GM21786 (cell line): ENCODE data around the gene ANAPC4.
A peak's percentile ranks its signal among the peaks of the same experiment; 100 is the strongest.
"Not testable (repeated sequence)": the region's sequence is repeated elsewhere in the genome, so short reads cannot be mapped to it uniquely, and the experiment has no call there.

ENCODE experiments used
- ATAC-seq: cut with Tn5 transposase; IDR thresholded peaks from one replicate; pipeline ENCODE4 v1.9.1; 2021; ENCODE audit not compliant: unreplicated experiment

The ANAPC4 gene

DNA sequence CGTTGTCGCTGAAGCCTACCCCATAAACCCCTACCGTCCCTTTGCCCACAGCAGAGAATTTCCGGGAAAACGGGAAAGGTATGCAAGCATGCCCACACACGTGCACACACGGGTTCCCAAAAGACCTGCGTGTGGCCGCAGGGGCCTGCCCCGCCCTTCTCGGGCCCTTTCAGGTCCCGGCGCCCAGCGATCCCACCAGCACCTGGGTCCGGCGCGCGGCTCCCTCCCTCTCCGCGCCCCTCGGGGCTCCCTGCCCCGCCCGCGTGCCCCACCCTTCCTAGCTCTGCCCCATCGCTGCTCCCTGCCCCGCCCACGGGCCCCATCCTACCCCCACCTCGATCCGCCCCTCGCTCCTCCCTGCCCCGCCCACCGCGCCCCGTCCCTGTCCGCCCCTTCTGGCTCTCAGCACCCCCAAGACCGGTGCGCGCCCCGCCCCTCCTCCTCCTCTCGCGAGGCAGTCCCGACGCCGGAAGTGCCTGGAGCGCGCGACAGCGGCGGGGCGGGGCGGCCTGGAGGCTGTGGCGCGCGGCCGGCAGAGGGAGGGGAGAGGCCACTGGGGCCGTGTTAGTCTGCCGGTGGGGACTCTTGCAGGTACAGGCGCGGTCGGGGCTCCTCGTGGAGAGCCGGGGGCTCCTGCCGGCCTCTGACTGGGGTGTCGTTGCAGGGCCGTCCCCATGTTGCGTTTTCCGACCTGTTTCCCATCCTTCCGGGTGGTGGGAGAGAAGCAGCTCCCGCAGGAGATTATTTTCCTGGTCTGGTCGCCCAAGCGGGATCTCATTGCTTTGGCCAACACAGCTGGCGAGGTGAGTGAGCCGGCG, at the start of gene ANAPC4:
Gene ANAPC4 (plus strand): TSS at position 510 of the 818 bp plus-strand sequence. CDS start 165 bp downstream, at position 675.
- peak; percentile 95 for ATAC-seq

DNA sequence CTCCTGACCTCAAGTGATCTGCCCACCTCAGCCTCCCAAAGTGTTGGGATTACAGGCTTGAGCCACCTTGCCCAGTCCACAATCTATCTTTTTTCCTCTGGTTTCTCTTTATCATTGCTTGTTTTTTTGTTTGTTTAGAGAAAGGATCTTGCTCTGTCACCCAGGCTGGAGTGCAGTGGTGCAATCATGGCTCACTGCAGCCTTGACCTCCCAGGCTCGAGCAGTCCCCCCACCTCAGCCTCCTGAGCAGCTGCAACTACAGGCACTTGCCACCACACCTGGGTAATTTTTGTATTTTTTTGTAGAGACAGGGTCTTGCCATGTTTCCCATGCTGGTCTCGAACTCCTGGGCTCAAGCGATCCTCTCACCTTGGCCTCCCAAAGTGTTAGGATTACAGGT, 48.6 kb upstream of the ANAPC4 start:
- ATAC-seq = not testable (repeated sequence)

GRCh38 chr4:25330335-25330734, 46.7 kb upstream of the ANAPC4 start:
- ATAC-seq = no peak

- ATAC-seq = peak; percentile 82
These were observed 45.9 kb upstream of the ANAPC4 start for GRCh38 chr4:25330905-25331808.

GRCh38 chr4:25343671-25344070, 33.4 kb upstream of the ANAPC4 start:
- ATAC-seq = no peak

DNA sequence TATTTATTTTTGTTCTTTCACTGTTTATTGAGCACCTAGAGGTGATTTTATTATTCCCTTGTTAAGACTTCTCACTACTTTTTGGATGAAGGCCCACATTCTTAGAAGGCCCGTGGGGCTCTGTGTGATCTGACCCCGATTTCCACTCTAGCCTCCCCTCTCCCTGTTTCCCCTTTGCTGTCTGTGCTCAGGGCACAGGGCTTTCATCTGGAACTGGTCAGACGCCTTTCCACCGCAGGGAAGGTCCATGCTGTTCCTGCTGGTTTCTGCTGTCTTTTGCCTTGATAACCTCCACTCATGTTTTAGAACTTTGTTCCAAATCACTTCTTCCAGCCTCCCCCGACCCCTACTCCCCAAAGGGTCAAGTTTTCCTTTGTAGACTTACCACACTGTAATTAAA, 31.3 kb upstream of the ANAPC4 start:
- no peak for ATAC-seq

DNA sequence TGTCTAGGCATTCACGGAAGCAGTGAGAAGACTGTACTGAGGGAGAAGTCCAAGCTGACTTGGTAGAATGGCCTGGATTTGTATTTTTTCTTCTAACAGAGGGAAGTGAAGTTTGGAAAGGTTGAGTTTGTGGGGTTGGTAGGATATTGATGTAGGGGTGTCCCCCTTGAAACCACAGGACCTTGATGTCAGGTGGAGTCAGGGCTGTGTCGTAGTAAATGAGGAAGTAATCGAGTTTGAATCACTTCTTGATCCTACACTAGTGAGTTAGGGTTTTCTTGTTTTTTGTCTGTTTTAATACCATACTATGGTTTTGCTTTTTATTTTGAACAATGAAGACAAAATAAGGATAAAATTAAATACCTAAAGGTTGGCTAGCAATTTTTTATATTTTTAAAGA, 30.1 kb upstream of the ANAPC4 start:
- ATAC-seq = peak; percentile 84

- ATAC-seq = no peak
These were observed 29.6 kb upstream of the ANAPC4 start for GRCh38 chr4:25347473-25347872.

DNA sequence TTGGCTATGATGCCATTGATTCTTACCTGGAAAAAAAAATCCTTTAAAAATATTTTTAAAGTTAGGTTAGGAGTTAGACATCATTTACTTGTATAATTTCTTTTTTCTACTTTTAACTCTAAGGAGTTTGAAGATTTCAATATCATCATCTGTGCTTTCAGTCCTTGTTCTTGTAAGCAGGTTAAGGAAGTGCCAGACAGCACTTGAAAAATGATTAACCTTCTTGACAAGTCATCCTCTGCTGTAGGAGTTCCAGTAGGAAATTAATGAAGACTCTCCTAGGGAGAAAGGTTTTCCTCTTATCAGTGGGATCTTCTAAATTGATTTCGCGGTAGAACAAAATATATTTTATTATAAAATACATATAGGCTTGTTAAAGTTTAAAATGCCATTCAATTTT, 29.1 kb upstream of the ANAPC4 start:
- no peak for ATAC-seq

DNA sequence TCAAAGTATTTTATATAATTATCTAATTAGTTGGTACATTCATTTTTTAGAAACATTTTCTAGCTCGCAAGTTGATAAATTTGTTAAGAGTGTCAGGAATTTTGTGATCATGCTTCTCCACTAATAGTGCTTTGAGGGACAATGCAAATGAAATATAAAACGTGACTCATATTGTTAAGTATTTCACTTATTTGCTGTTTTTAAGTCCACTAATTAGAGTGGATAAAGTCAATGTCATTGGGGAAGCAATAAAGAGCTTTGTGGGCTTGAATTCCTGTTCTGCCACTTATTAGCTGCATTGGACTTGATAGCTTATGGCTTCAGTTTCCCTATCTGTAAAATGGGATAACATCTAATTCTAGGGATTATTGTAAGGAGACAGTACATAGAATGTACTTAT, 26.5 kb upstream of the ANAPC4 start:
- ATAC-seq = no peak

GRCh38 chr4:25351777-25352416, 25.2 kb upstream of the ANAPC4 start:
- ATAC-seq = no peak

DNA sequence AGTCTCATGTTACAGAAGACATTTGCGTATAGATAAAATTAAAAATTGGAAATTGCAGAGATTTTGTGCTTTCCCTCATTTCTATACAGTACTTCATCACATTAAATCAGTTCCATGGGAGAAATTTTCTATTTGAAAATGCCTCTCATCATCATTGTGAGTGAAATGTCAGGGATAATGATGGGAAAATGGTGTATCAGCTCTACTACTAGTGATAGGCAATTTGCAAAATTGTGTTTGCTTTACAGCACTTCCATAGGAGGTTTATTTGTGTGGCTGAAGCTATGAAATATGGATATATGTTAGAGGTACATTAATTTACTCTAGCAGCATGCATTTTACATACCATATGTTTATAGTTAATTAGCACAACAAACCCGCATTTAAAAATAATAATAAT, 21.0 kb upstream of the ANAPC4 start:
- ATAC-seq = no peak

- ATAC-seq = no peak
These were observed 18.4 kb upstream of the ANAPC4 start for GRCh38 chr4:25358515-25359275.

DNA sequence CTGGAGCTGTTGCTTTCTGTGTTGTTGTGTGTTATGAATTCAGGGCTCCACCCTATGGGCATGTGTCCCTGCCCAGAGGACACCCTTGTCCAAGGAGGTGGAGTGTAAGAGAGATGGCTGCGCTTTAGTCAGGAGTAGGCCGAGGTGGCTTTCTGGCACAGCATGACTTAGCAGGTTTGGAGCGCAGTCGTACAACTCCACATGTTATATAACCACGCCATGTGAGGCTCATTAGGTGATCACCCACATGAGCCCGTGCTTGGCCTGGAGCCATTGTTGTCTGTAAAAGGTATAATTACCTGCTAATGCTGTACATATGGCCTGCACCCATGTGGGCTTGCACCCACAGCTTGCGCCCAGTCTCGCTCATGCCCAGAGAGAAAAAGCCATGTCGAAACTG, 15.8 kb upstream of the ANAPC4 start:
- ATAC-seq = no peak

DNA sequence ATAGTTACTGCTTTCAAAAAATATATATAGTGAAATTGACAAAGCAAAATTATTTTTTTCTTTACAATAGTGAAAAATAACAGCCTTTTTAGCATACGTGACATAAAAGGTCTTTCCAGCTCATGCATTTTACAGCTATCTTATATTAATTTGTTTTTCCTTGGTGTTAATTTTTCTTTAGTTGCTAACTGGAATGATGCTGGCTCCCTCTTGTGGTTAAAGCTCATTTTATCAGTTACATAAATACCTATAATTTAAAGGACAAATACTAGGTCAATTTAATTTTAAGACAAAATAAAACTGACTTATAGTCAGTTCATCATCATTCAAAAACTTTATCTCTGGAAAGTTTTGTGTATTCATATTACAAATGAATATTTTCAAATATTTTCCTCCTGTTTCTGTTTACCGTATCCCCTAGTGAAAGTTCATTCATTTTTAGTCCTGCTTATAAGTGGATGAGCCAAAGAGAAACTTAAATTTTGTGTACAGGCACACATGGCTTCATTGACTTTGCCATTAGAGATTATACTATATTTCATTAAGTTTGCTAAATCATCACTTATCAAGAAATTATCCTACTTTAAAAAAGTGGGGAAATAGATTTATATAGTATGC, 9.9 kb upstream of the ANAPC4 start:
- no peak for ATAC-seq

DNA sequence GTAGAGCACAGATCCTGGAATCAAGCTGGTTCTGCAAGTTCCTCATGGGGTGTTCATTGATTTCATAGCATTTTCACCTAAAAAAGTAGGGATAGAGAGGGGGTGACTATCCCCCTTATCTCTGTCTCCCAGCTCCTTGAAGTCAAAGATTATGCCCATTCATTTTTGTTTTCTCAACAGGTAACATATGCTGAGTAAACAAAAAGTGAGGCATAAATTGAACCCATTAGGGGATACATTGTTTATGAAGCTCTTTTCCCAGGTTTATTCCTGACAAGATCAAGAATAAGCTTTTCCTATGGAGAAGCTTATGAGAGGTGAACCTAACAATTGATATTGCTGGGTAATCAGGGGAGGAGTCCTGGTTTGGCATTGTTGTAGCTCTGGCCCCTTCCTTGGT, 9.2 kb upstream of the ANAPC4 start:
- no peak for ATAC-seq

- ATAC-seq = no peak
These were observed 8.7 kb upstream of the ANAPC4 start for GRCh38 chr4:25368315-25368714.

- ATAC-seq = no peak
These were observed 6.8 kb upstream of the ANAPC4 start for GRCh38 chr4:25370242-25370641.

GRCh38 chr4:25372549-25372948, 4.5 kb upstream of the ANAPC4 start:
- ATAC-seq = not testable (repeated sequence)
